Bronchial epithelial cell (primary cell): ENCODE measurements around the gene RAB14. TPM values are rescaled to one million over a fixed set of nuclear protein-coding genes. Genes with fewer than 3 reads are reported as not detected.

ENCODE experiments used
- DNase-seq: peaks from one replicate; pipeline ENCODE4 v3.0.0-alpha.2; 2010; ENCODE audit warnings: low read depth
- FAIRE-seq: peaks from 2 replicates; lab custom pipeline; 2011; peaks lifted over from hg19 to GRCh38; lab: Jason Lieb, UNC
- H3K27me3 ChIP-seq: 2 replicates; pipeline ENCODE4 v1.5.1; 2011; ENCODE audit warnings: low read length; ENCODE audit not compliant: control insufficient read depth, insufficient read depth
- H3K36me3 ChIP-seq: 2 replicates; pipeline ENCODE4 v1.5.1; 2011; ENCODE audit warnings: low read length; ENCODE audit not compliant: control insufficient read depth, insufficient read depth
- H3K4me3 ChIP-seq: 2 replicates; pipeline ENCODE4 v1.5.1; 2011; ENCODE audit warnings: mild to moderate bottlenecking, low read depth, low read length, control low read depth
- total RNA-seq: library from RNA; depleted of rRNA; stranded (reverse); fragments of >200 nt; gene quantifications from 2 replicates; pipeline ENCODE4 v1.2.1, GENCODE V29; 2014
- TF ChIP-seq, protein P1 (sequence below): IDR thresholded peaks from 2 replicates; pipeline ENCODE4 v1.5.1; 2011; ENCODE audit warnings: mild to moderate bottlenecking, moderate library complexity, low read length, control low read depth, inconsistent platforms; ENCODE audit not compliant: insufficient read depth, severe bottlenecking

Gene RAB14
- total RNA-seq, 1 donor from 2014 or later, result 28.4 TPM

- no peak overlapping the region for H3K4me3 ChIP-seq
- peaks cover 13% of the 10 kb centered on the region for H3K36me3 ChIP-seq
- H3K27me3 ChIP-seq, result no peaks in the 10 kb centered on the region
- FAIRE-seq, result no peak
- no peak for DNase-seq
- TF ChIP-seq, protein P1, sequence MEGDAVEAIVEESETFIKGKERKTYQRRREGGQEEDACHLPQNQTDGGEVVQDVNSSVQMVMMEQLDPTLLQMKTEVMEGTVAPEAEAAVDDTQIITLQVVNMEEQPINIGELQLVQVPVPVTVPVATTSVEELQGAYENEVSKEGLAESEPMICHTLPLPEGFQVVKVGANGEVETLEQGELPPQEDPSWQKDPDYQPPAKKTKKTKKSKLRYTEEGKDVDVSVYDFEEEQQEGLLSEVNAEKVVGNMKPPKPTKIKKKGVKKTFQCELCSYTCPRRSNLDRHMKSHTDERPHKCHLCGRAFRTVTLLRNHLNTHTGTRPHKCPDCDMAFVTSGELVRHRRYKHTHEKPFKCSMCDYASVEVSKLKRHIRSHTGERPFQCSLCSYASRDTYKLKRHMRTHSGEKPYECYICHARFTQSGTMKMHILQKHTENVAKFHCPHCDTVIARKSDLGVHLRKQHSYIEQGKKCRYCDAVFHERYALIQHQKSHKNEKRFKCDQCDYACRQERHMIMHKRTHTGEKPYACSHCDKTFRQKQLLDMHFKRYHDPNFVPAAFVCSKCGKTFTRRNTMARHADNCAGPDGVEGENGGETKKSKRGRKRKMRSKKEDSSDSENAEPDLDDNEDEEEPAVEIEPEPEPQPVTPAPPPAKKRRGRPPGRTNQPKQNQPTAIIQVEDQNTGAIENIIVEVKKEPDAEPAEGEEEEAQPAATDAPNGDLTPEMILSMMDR, result no peak
Observed at GRCh38 chr9:121172726-121173487, 28.8 kb downstream of the RAB14 start.

GRCh38 chr9:121171236-121171635 is 30.4 kb downstream of the RAB14 start:
- H3K36me3 ChIP-seq, result peaks cover 13% of the 10 kb centered on the region
- no peak overlapping the region for H3K4me3 ChIP-seq
- TF ChIP-seq, protein P1, result no peak
- FAIRE-seq (no peak), DNase-seq (no peak)
- no peaks in the 10 kb centered on the region for H3K27me3 ChIP-seq

- Histone ChIP-seq H3K27me3 (no peaks in the 10 kb centered on the region), H3K4me3 (no peak overlapping the region), H3K36me3 (peaks cover 13% of the 10 kb centered on the region)
- DNase-seq (no peak), FAIRE-seq (no peak)
- TF ChIP-seq, protein P1, result peak; percentile 44
Observed at GRCh38 chr9:121169094-121169601, 32.5 kb downstream of the RAB14 start.

- H3K36me3 ChIP-seq, result peaks cover 7% of the 10 kb centered on the region
- no peaks in the 10 kb centered on the region for H3K27me3 ChIP-seq
- DNase-seq, result no peak
- FAIRE-seq, result no peak
- H3K4me3 ChIP-seq, result no peak overlapping the region
- TF ChIP-seq, protein P1, result no peak
Observed at GRCh38 chr9:121168052-121168451, 33.6 kb downstream of the RAB14 start.

DNA sequence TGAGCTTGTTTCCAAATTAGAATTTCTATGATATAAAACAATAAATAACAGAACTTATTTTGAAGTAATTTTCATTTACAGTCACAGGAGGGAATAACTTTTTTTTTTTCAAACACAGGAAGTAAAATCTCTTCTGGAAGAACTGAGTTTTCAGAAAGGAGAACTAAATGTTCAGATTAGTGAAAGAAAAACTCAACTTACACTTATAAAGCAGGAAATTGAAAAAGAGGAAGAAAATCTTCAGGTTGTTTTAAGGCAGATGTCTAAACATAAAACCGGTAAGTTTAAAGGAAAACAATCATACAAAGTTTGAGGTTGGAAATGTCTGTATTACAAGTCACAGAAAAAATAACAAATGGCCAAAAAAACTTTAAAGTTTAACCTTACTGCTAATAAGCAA is 41.6 kb downstream of the RAB14 start:
- TF ChIP-seq, protein P1, result no peak
- DNase-seq, result no peak
- peaks cover 3% of the 10 kb centered on the region for H3K36me3 ChIP-seq
- no peaks in the 10 kb centered on the region for H3K27me3 ChIP-seq
- H3K4me3 ChIP-seq, result no peak overlapping the region
- no peak for FAIRE-seq
